Stimulated activated CD8-positive, alpha-beta memory T cell treated with anti-CD3 and anti-CD28 coated beads, Interleukin-12 subunit alpha, Interleukin-12 subunit beta, amount 100 ng/mL, for 4 hours (primary cell): ENCODE results near the gene TNFRSF9.
A peak's percentile ranks its signal among the peaks of the same experiment; 100 is the strongest.
"Not testable (repeated sequence)": the region's sequence is repeated elsewhere in the genome, so short reads cannot be mapped to it uniquely, and the experiment has no call there.

Experiments
- DNase-seq: peaks from one replicate; pipeline ENCODE4 v3.0.0-alpha.2; 2020; ENCODE audit warnings: low read depth

The TNFRSF9 gene

GRCh38 chr1:7940745-7941436 lies at the start of gene TNFRSF9:
TNFRSF9 (minus strand) TSS chr1:7940839; CDS start chr1:7939994, 845 bp downstream.
- DNase-seq, result peak; percentile 78

GRCh38 chr1:7989762-7990428 lies 49.3 kb upstream of the TNFRSF9 start:
- DNase-seq, result no peak

- no peak for DNase-seq
These were observed 47.9 kb upstream of the TNFRSF9 start for GRCh38 chr1:7988576-7988975.

GRCh38 chr1:7987528-7987927 lies 46.9 kb upstream of the TNFRSF9 start:
- no peak for DNase-seq

GRCh38 chr1:7985851-7986612 lies 45.4 kb upstream of the TNFRSF9 start:
- no peak for DNase-seq

GRCh38 chr1:7984811-7985210 lies 44.2 kb upstream of the TNFRSF9 start:
- DNase-seq, result no peak

GRCh38 chr1:7983086-7983778 lies 42.6 kb upstream of the TNFRSF9 start:
- DNase-seq, result no peak

GRCh38 chr1:7980984-7981383 lies 40.3 kb upstream of the TNFRSF9 start:
- DNase-seq, result no peak

GRCh38 chr1:7975212-7975865 lies 34.7 kb upstream of the TNFRSF9 start:
- no peak for DNase-seq

GRCh38 chr1:7973086-7973485 lies 32.4 kb upstream of the TNFRSF9 start:
- no peak for DNase-seq

GRCh38 chr1:7972285-7972684 lies 31.6 kb upstream of the TNFRSF9 start:
- no peak for DNase-seq

- DNase-seq, result no peak
These were observed 30.4 kb upstream of the TNFRSF9 start for GRCh38 chr1:7971024-7971423.

- DNase-seq, result no peak
These were observed 29.6 kb upstream of the TNFRSF9 start for GRCh38 chr1:7970246-7970645.

GRCh38 chr1:7967651-7968050 lies 27.0 kb upstream of the TNFRSF9 start:
- no peak for DNase-seq

GRCh38 chr1:7967196-7967595 lies 26.6 kb upstream of the TNFRSF9 start:
- DNase-seq, result no peak

- no peak for DNase-seq
These were observed 23.8 kb upstream of the TNFRSF9 start for GRCh38 chr1:7964476-7964875.

GRCh38 chr1:7963841-7964240 lies 23.2 kb upstream of the TNFRSF9 start:
- not testable (repeated sequence) for DNase-seq

GRCh38 chr1:7963378-7963730 lies 22.7 kb upstream of the TNFRSF9 start:
- DNase-seq, result not testable (repeated sequence)

GRCh38 chr1:7962636-7963377 lies 22.2 kb upstream of the TNFRSF9 start:
- DNase-seq, result no peak

- DNase-seq, result no peak
These were observed 21.3 kb upstream of the TNFRSF9 start for GRCh38 chr1:7962014-7962335.
